Astrocyte of the hippocampus (primary cell): ENCODE results near the gene BLVRB.
"Not testable (repeated sequence)": the region's sequence is repeated elsewhere in the genome, so short reads cannot be mapped to it uniquely, and the experiment has no call there.

Source experiments
- DNase-seq: peaks from one replicate; pipeline ENCODE4 v3.0.0; 2011; ENCODE audit warnings: low read depth, low spot score

Gene BLVRB

DNA sequence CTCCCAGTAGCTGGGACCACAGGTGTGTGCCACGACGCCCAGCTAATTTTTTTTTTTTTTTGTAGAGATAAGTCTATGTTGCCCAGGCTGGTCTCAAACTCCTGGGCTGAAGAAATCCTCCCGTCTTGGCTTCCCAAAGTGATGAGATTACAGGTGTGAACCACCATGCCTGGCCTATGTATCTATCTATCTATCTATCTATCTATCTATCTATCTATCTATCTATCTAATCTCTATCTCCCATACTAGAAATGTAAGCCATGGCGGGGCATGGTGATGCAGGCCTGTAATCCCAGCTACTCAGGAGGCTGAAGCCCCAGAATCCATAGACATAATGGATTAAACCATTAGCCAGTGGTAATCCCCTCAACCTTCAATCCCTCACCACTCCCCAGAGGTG, 14.9 kb downstream of the BLVRB start:
- no peak for DNase-seq

DNA sequence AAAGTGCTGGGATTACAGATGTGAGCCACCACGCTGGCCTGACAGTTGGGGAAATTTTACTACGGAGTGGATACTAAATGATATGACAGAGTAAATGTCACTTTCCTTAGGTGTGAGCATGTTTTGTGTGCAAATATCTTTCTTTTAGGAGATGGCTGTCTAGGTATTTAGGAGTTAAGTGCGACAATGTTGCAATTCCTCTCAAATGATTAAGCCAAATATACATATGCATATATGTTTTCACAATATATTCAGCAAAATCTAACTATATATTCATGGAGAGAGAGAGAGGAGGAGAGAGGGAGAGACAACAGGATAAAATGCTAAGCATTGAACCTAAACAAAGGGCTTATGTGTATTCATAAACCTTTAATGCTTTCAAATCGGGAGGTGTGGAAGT, 16.0 kb downstream of the BLVRB start:
- DNase-seq = no peak

DNA sequence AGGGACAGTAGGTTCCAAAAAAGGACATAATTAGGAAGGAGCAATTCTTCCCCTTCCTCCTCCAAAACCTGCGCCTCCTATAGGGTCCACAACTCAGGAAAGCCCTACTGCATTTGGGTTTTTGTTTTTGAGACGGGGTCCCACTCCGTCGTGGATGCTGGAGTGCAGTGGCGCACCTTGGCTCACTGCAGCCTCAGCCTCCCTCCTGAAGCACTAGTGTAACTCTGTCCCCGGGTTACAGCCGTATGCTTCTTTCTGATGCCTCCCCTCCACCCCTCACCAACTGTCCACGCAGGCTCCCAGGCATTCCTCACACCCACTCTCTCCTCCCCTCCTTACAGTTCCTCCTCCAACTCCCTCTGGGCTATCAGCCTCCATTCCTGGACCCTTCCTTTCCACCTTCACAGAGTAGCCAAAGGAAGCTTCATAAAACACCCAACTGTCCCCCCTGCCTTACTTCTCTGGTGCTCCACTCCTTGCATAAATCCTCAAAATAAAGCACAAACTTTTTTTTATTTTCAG, 19.2 kb downstream of the BLVRB start:
- DNase-seq = no peak

DNA sequence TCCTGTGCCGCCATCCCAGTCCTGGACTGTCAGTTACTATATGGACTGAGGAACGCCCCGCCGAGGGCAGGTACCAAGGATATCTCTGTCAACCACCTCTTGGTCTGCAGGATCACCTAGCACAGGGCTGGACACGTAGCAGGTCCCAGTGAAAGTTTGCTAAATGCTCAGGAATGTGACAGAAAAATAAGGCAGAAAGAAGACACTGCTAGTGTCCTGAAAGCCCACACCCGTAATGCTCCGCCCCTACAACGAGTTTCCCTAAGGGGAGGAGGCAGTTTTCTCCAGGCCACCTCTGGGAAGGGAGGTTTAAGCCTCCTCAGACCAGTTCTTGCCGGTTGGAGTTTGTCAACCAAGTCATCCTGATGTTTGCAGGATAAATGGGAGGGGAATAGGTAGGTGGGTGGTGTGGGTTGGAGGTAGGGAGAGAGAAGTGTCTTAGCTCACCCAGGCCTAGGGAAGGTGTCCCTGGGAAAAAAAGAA, 19.7 kb downstream of the BLVRB start:
- no peak for DNase-seq

DNA sequence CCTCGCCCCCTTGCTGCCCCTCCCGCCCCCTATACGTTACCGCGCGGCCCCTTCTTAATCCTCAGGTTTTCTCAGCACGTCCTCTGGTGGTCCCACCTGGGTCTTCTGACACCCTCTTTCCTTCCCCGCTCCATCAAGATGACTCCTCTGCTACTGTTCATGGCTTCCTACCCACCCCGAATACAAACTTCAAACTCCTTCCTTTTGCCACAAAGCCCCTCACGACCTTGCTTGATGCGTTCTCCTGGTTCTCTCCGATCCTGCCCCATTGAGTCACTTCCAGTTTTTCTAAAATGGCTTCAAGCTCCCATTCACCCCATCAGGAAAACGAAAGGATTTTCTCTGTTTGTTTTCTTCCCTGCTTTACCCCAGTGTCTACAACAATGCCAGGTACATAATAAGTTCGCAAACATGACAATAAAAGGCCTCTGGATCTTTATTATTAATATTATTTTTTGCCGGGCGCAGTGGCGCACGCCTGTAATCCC, 20.7 kb downstream of the BLVRB start:
- DNase-seq = no peak

DNA sequence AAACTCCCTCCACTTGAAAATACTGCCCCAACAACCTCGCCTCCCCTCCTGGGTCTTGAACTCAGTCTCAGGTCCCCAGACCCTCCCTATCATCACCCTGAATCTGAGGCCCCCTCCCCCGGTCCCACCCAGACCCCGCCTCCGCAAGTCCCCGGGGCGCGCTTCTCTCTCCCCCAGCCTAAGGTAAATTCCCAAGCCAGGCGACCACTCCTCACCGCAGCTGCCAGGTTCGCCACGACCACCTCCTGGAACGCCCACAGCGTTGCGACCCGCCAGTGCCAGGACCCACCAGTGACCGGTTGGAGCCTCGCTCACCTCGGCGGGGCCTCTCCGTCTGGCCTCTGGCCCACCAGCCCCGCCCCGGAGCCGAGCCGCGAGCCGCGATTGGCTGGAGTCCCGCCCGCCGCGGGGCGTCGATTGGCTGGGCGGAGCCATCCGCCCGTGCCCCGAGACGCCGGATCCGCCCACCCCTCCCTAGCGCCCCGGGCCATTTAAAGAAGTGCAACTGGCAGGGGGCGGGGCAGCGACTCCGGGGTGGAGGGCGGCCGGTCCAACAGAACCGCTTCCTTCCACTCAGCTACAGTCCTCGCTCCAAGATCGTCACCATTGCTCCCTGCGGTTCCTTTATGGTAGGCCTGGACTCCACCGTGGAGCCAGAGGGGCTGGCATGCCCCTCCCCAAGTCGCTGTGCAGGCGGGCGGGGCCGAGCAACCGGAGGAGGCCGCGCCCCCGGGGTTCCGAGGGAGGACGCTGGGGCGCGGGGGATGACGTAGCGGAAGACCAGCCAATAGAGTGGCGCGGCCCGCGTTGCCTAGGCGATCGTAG, 21.3 kb downstream of the BLVRB start, which contains the start of gene SERTAD3:
Gene SERTAD3 (minus strand): TSS at position 336 of the 825 bp plus-strand sequence. CDS start 2,255 bp downstream, outside the sequence.
- DNase-seq = peak; percentile 99

DNA sequence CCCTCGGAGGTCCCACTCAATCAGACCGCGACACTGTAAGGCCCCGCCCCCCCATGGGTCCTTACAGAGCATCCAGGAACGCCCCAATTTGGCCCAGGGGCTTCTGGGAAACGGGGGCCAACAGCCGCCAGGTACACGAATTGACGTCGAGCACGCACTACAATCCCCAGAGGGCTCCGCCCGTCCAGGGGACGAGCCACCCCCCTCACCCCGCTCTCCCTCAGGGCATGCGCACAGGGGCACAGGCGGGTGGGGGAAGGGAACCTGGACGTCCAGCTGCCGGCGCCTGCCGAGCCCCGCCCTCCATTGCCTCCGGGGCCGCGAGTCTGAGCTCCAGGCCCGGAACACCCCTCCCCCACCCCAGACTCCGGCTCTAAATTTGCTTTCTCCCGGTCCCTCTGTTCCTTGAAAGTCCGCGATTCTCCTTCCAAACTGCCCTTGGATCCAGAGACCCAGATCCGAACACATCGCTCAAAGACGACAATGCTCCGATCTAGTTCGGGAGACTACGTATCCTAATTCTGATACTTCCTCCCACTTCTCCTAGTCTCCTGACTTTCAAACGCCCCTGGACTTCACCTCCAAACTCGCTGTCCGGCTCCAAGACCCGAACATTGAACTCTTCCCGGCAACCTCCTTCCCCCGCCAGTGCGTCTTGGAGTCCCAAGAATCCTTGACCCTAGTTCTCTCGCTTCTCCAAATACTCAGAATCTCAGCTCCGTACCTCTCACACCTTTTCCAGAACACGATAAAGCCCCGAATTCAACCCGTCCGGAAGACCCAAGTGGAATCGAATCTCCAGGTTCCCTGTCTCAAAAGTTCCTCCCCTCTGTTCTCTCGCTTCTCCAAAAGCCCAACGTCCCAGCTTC, 22.2 kb downstream of the BLVRB start:
- DNase-seq = peak; percentile 100

DNA sequence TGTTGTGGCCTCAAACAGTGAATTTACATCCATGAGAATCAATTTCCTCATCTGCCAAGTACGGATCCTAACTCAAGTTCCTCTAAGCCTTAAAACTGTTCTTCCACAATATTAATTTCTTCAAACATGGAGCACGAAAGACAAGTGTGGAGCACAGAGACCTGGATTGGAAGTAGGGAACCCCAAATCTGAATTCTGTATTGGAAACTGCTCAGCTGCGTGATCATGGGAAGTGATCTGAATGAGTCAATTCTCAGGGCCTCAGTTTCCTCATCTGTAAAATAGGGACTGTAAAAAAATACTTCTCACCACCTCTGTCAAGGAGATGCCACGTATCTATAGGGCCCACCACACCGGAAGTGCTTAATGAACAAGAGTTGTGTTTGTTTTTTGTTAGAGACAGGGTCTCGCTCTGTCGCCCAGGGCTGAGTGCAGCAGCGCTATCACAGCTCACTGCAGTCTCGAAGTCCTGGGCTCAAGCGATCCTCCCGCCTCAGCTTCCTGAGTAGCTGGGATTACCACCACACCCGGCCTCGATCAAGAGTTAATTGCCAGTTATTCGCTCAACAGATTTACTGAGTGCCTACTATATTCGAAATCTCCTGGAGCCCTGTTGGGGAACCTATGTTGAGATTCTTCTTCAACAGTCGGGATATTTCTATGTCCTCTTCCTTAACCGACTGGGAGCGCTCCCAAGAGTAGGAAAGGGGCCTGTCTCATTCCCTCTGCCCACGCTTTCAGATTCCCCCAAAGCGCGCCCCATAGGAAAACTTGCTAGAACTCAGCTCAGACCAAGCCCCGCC, 23.0 kb downstream of the BLVRB start:
- DNase-seq = no peak

DNA sequence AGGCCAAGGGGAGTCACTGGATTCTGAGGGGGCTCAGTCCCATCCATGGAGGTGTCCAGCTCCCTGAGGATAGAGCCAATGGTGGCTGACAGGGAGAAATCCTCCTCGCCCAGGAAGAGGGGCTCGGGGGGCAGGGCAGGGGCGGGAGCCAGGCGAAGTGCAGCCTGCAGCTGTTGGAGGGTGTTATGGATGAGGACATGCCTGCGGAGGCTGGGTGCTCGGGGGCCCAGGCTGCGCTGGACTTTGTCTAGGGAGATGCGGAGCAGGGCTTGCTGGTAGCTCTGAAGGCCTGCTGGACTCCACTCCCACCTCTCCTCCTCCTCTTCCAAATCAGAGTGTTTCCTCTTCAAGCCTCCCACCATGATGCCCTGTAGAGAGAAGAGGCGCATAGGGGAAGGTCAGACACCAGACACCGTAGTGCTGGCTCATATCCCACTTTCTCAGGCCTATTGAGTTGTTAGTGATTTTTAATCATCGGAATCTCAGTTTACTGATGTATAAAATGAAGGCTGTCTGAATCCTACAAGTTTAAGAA, 23.8 kb downstream of the BLVRB start:
- no peak for DNase-seq

DNA sequence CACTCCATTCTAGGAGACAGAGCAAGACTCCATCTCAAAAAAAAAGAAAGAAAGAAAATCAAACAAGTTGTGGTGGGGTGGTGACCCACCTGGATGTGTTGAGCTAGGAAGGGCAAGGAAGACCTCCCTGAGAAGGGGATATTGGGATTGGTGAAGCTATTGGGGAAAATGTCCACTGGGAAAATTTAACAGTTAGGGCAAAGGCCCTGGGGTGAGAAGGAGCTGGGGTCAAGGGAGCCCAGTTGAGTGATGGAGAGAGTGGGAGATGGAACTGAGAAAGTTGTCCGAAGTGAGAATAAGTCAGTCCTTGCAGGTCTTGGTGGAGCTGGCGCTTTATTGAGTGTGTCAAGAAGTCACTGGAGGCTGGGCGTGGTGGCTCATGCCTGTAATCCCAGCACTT, 27.3 kb downstream of the BLVRB start:
- no peak for DNase-seq

DNA sequence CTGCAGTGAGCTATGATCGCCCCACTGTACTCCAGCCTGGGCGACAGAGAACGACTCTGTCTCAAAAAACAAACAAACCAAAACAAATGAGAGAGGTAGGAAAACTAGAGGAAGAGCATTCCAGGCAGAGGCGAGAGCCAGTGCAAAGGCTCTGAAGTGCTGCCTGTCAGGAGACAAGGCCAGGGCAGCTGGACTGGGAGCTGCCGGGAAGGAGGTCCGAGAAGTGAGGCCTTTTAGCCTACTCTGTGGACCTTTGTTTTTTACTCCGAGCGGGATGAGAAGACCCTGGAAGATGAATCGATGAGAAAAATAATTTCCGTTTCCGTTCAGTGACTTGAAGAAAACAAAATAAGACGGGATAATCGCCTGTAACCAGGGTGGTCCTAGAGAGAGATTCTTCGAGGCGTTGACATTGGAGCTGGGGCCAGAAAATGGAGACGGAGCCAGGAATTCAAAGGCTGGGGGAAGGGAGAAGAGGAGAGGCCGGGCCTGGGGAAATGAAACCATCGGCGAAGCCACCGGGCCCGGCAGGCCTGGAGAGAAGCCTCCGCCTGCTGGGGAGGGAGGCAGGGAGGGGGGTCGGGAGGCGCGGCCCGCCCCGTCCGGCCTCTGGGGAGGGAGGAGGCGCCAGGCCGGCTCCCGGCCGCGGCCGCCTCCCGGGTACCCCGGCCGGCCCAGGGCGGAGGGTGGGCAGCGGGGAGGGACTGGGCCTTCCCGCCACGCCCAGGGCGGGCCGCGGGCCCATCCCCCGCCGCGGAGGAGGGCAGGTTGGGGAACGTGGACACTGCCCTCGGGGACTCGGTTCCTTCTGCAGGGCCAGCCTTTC, 31.9 kb downstream of the BLVRB start:
- DNase-seq = peak; percentile 96

DNA sequence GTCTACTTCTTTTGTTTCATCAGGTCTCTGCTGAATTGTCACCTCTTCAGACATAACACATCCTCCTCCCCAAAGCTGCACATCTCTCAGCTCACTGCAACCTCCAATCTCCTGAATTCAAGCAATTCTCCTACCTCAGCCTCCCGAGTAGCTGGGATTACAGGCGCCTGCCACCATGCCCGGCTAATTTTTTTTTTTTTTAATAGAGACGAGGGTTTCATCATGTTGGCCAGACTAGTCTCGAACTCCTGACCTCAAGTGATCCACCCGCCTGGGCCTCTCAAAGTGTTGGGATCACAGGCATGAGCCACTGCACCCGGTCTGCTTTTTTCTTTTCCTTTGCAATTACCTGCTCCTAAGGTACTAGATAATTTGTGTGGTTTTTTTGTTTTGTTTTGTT, 32.8 kb downstream of the BLVRB start:
- DNase-seq = not testable (repeated sequence)

DNA sequence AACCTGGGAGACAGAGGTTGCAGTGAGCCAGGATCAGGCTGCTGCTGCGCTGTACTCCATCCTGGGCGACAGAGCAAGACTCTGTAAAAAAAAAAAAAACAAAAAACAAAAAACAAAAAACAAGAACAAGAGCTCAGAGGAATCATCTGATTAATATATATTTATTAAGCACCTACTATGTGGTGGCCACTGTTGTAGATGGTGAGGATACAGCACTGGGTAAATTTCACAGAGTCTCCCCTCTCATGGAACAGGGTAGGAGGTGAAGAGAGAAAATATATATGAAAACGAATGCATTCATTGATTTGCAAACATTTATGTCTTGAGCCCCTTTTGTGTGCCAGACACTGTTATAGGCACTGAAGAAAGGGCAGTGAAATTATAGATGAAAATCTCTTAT, 33.8 kb downstream of the BLVRB start:
- no peak for DNase-seq

DNA sequence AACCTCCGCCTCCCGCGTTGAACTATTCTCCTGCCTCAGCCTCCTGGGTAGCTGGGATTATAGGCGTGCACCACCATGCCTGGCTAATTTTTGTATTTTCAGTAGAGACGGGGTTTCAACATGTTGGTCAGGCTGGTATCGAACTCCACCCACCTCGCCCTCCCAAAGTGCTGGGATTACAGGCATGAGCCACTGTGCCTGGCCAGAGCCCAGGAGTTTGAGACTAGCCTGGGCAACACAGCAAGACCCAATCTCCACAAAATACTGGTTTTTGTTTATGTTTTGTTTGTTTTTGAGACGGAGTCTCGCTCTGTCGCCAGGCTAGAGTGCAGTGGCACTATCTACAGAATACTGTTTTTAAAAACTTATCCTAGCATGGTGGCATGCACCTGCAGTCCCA, 35.3 kb downstream of the BLVRB start:
- DNase-seq = not testable (repeated sequence)

DNA sequence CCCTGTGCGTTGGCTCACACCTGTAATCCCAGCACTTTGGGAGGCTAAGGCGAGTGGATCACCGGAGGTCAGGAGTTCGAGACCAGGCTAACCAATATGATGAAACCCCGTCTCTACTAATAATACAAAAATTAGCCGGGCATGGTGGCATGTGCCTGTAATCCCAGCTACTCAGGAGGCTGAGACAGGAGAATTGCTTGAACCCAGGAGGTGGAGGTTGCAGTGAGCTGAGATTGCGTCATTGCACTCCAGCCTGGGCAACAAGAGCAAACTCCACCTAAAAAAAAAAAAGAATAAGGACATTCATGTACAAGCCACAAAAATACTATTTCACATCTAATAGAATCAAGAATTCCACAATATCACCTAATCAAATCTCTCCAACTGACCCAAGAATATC, 37.3 kb downstream of the BLVRB start:
- DNase-seq = not testable (repeated sequence)

DNA sequence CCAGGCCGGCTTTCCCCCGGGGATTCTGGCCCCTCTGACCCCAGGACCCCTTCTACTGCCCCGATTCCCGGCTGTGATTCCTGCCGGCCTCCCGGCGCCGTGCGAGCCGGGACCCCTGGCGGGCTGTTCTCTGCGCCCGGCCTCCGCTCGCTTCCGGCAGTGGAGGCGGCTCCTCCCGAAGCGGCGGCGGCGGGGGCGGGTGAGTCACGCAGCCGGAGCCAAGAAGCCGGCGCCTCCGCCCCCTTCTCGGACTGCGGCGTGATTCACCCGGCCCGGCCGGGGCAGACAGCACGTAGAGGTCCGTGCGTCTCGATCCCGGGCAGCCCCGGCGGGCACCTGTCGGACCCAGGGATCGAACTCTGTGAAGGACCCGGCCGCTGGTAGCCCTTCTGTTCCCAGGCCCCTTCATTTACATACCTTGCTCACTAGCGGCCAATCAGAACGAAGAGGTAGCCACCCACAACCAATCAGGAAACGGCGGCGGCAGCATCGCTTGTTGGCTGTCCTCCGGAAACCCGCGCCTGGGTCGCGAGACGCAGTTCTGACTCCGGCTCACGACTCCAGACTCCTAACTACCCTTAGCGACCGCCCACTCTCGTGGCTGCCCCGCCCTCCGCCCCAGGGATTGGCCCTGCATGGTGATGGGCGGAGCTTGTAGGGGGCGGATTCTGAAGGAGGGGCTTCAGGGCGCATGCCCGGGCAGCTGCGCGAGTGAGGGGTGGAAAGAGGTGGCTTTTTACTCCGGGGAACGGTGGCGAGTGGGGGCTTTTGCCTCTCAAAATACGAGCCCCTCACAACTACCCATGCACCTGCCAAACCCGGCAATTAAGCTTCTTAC, 39.9 kb downstream of the BLVRB start, which contains the start of gene SERTAD1:
Gene SERTAD1 (minus strand): TSS at position 543 of the 838 bp plus-strand sequence. CDS start 2,446 bp downstream, outside the sequence.
- peak; percentile 100 for DNase-seq

DNA sequence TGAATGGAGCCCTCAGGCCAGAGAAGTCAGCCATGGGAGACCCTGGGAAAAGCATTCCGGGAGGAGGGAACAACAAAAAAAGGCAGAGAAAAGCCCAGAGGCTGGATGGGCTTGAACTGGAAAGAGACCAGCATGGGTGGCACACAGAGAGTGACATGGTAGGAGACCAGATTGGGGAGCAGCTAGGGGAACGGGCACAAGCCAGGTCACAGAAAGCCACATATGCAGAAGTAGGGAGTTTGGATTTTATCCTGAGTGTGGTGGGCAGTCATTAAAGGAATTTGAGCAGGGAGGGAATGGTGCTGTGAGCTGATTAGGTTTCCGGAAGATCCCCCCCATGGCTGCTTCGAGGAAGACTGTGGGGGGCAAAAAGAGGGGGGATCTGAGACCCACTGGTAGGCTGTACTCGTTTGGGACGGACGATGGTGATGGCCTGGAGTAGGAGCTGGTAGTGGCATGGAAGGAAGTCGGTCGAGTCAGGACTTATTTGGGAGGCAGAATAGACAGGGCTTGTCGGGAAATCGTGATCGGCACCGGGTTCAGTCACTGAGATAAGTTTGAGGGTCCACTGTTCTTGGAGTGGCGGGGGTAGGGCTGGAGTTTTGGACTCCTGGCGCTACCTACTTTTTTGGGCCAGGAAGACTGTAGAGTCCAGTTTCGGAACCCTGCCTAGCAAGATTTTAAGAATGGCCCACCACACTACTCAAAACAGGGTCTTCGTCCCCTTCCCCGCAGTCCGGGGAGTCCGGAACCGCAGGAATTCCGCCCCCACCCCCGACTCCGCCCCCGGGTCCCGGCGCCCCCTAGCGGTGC, 40.7 kb downstream of the BLVRB start:
- peak; percentile 59 for DNase-seq

DNA sequence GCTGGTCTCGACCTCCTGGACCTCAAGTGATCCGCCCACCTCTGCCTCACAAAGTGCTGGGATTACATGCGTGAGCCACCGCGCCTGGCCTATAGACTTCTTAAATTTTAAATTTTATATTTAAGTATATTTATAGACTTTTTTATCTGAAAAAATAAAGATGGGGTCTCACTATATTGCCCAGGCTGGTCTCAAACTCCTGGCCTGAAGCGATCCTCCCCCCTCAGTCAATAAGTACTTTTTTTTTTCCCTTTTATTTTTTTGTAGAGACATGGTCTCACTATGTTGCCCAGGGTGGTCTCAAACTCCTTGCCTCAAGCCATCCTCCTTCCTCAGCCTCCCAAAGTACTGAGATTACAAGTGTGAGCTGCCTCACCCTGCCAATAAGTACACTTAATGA, 41.6 kb downstream of the BLVRB start:
- DNase-seq = no peak
